Keratinocyte (primary cell): ENCODE data around the gene CDH13. TPM values are rescaled to one million over a fixed set of nuclear protein-coding genes. Genes with fewer than 3 reads are reported as not detected.

Experiments
- DNase-seq: peaks from one replicate; pipeline ENCODE4 v3.0.0-alpha.2; 2011; ENCODE audit warnings: low read depth, missing footprints, low spot score
- FAIRE-seq: peaks from 2 replicates; lab custom pipeline; 2011; peaks lifted over from hg19 to GRCh38; lab: Jason Lieb, UNC
- H2AFZ ChIP-seq: 2 replicates; pipeline ENCODE4 v1.6.0; 2012; ENCODE audit warnings: low read length, control low read depth, inconsistent platforms; ENCODE audit not compliant: control insufficient read depth
- H3K27ac ChIP-seq: 2 replicates; pipeline ENCODE4 v1.5.1; 2011; ENCODE audit warnings: low read length; ENCODE audit not compliant: control insufficient read depth, insufficient read depth
- H3K27me3 ChIP-seq: 3 replicates; pipeline ENCODE4 v1.6.0; 2011; ENCODE audit warnings: low read length; ENCODE audit not compliant: control insufficient read depth, insufficient read depth; ENCODE audit errors: extremely low read depth
- H3K36me3 ChIP-seq, 2 experiments: 2 replicates in 1 of 2; 3 replicates in 1 of 2; pipeline ENCODE4 v1.5.1; 2011; ENCODE audit warnings: low read length in 2 of 2, mild to moderate bottlenecking in 1 of 2; ENCODE audit not compliant: control insufficient read depth in 2 of 2, insufficient read depth in 2 of 2; ENCODE audit errors: extremely low read depth in 1 of 2
- H3K4me1 ChIP-seq: 3 replicates; pipeline ENCODE4 v1.5.1; 2011; ENCODE audit warnings: low read length; ENCODE audit not compliant: control insufficient read depth, insufficient read depth; ENCODE audit errors: extremely low read depth
- H3K4me2 ChIP-seq: 3 replicates; pipeline ENCODE4 v1.6.0; 2011; ENCODE audit warnings: low read depth, low read length; ENCODE audit not compliant: control insufficient read depth, insufficient read depth; ENCODE audit errors: extremely low read depth
- H3K4me3 ChIP-seq, 3 experiments: fragments of 200-600 bp in 1 of 3; sonication (generic) in 1 of 3; 2 replicates in 2 of 3; 3 replicates in 1 of 3; pipeline ENCODE4 v1.5.1; 2011 to 2016; ENCODE audit warnings: low read length in 3 of 3, mild to moderate bottlenecking in 3 of 3, control low read depth in 2 of 3, inconsistent platforms in 1 of 3, low read depth in 1 of 3, mixed read lengths in 1 of 3, mixed run types in 1 of 3, moderate library complexity in 1 of 3; ENCODE audit not compliant: control insufficient read depth in 2 of 3, insufficient read depth in 2 of 3; ENCODE audit errors: extremely low read depth in 1 of 3
- H3K79me2 ChIP-seq: 2 replicates; pipeline ENCODE4 v1.6.0; 2012; ENCODE audit warnings: low read length; ENCODE audit not compliant: control insufficient read depth, insufficient read depth
- H3K9ac ChIP-seq: 3 replicates; pipeline ENCODE4 v1.6.0; 2011; ENCODE audit warnings: low read length; ENCODE audit not compliant: control insufficient read depth, insufficient read depth; ENCODE audit errors: extremely low read depth
- H3K9me1 ChIP-seq: 3 replicates; pipeline ENCODE4 v1.6.0; 2011; ENCODE audit warnings: low read length; ENCODE audit not compliant: control insufficient read depth, insufficient read depth; ENCODE audit errors: extremely low read depth
- H3K9me3 ChIP-seq: 2 replicates; pipeline ENCODE4 v1.5.1; 2012; ENCODE audit warnings: low read depth, low read length; ENCODE audit not compliant: control insufficient read depth
- H4K20me1 ChIP-seq: 3 replicates; pipeline ENCODE4 v1.6.0; 2011; ENCODE audit warnings: low read length; ENCODE audit not compliant: control insufficient read depth, insufficient read depth; ENCODE audit errors: extremely low read depth
- EZH2 ChIP-seq: IDR thresholded peaks from one replicate; pipeline ENCODE4 v1.6.1; 2012; ENCODE audit warnings: inconsistent platforms, mild to moderate bottlenecking, low read length, moderate library complexity
- dilution Hi-C: fragments of 300-500 bp; cut with MboI; formaldehyde crosslinking; loops from one replicate; pipeline ENCODE4 v1.7.0; 2020; ENCODE audit warnings: low sequenced_read_pairs; ENCODE audit not compliant: extremely low pct_ligation_motif_present
- polyA plus RNA-seq, 5 experiments: library from polyadenylated mRNA; depleted of rRNA in 3 of 5; stranded (reverse) in 3 of 5; stranded (forward) in 1 of 5; unstranded in 1 of 5; fragments of >200 nt; gene quantifications; 1 replicate in 1 of 5; 2 replicates in 3 of 5; 3 replicates in 1 of 5; pipeline versions ENCODE4 v1.2.1 to v1.2.3, GENCODE V29; 2011 to 2012; ENCODE audit warnings: missing spikeins in 2 of 5, low read depth in 1 of 5, low replicate concordance in 1 of 5
- TF ChIP-seq, protein P1 (sequence below), 3 experiments: IDR thresholded peaks in 1 of 3; conservative IDR thresholded peaks in 1 of 3; optimal IDR thresholded peaks in 1 of 3; 2 replicates in 2 of 3; 3 replicates in 1 of 3; pipeline versions ENCODE3 to v1.5.1; 2011; ENCODE audit warnings: low read length in 3 of 3, mild to moderate bottlenecking in 3 of 3, moderate library complexity in 2 of 3, control low read depth in 1 of 3, inconsistent platforms in 1 of 3; ENCODE audit not compliant: insufficient read depth in 2 of 3; ENCODE audit errors: extremely low read depth in 1 of 3

Gene CDH13
- polyA plus RNA-seq, 1 donor (not counting 4 experiments of a cell fraction or from before 2014, with no cell fraction given): 111 TPM

DNA sequence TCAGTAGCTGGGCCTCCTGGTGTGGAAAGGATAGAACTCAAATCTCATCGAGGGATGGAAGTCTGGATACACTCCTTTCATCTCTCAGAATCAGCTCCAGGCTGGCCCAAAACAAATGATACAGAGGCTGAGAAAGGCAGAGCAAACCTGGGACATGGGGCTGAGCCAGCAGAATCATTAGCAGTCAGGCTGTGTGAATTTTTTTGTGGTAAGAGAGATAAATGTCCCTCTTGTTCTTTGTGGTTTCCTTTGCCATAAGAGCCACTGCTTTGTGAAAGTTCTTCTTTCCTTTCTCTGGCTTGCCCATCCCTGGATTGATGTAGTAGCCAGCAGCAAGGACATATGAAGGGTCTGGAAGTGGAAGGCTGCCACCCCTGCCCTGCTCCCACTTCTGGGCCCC, 146.2 kb downstream of the CDH13 start:
- H3K79me2 ChIP-seq: peaks cover 28% of the 10 kb centered on the region
- H3K4me2 ChIP-seq: no peak overlapping the region
- peaks cover 6% of the 10 kb centered on the region for H4K20me1 ChIP-seq
- FAIRE-seq: no peak
- H3K9me1 ChIP-seq: peaks cover 4% of the 10 kb centered on the region
- dilution Hi-C loops: no loop called here
- H3K9ac ChIP-seq: no peak overlapping the region
- no peaks in the 10 kb centered on the region for H3K4me1 ChIP-seq
- no peaks in the 10 kb centered on the region for H3K27me3 ChIP-seq
- TF ChIP-seq, protein P1, sequence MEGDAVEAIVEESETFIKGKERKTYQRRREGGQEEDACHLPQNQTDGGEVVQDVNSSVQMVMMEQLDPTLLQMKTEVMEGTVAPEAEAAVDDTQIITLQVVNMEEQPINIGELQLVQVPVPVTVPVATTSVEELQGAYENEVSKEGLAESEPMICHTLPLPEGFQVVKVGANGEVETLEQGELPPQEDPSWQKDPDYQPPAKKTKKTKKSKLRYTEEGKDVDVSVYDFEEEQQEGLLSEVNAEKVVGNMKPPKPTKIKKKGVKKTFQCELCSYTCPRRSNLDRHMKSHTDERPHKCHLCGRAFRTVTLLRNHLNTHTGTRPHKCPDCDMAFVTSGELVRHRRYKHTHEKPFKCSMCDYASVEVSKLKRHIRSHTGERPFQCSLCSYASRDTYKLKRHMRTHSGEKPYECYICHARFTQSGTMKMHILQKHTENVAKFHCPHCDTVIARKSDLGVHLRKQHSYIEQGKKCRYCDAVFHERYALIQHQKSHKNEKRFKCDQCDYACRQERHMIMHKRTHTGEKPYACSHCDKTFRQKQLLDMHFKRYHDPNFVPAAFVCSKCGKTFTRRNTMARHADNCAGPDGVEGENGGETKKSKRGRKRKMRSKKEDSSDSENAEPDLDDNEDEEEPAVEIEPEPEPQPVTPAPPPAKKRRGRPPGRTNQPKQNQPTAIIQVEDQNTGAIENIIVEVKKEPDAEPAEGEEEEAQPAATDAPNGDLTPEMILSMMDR (optimal IDR thresholded peaks at IDR 0.05 in 1 of 3, IDR thresholded peaks at IDR 0.05 in 1 of 3, conservative IDR thresholded peaks at IDR 0.05 in 1 of 3; ENCODE audit: extremely low read depth in 1 of 3, insufficient read depth in 2 of 3, low read length in 3 of 3): no peak
- no peak for TF ChIP-seq EZH2
- H3K36me3 ChIP-seq: peaks cover 3 to 5% of the 10 kb centered on the region in 2 experiments
- H3K4me3 ChIP-seq: no peak overlapping the region
- no peak overlapping the region for H3K27ac ChIP-seq
- no peak overlapping the region for H2AFZ ChIP-seq
- H3K9me3 ChIP-seq: no peaks in the 10 kb centered on the region
- no peak for DNase-seq

DNA sequence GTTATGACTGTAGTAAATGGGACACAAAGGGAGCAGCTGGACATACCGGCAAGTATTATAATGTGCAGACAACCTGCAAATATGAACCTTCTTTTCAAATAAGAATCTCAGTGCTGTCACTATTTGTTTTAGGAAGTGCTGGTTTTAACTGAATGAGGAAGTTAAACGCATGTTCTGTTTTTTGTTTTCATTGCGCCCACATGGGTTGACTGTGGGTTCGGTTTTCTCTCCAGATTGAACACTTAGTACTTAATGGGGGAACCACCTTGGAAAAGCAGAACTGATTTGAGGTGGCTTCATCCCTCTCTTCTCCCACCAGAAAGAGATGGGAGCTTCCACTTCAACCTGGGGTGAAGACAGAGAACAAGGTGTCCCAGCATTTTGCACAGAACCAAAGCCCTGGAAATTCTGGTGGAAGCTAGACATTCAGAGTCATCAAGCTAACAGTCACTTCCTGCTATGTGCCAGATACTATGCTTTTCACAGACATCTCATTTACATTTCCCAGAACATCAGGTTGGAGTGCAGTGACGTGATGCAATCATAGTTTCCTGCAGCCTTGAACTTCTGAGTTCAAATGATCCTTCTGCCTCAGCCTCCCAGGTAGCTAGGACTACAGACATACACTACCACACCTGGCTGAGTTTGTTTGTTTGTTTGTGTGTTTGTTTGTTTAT, 149.8 kb downstream of the CDH13 start:
- FAIRE-seq: no peak

More for the DNA sequence above, 149.8 kb downstream of the CDH13 start:
- peaks cover 6% of the 10 kb centered on the region for H4K20me1 ChIP-seq
- no peak overlapping the region for H3K9ac ChIP-seq
- no peak overlapping the region for H3K27ac ChIP-seq
- no peak overlapping the region for H3K4me2 ChIP-seq
- peaks cover 4% of the 10 kb centered on the region for H3K9me1 ChIP-seq
- H3K4me1 ChIP-seq: no peaks in the 10 kb centered on the region
- dilution Hi-C loops: no loop called here
- H3K36me3 ChIP-seq: peaks cover 1 to 5% of the 10 kb centered on the region in 2 experiments
- H3K9me3 ChIP-seq: no peaks in the 10 kb centered on the region
- TF ChIP-seq, protein P1 (optimal IDR thresholded peaks at IDR 0.05 in 1 of 3, IDR thresholded peaks at IDR 0.05 in 1 of 3, conservative IDR thresholded peaks at IDR 0.05 in 1 of 3; ENCODE audit: extremely low read depth in 1 of 3, insufficient read depth in 2 of 3, low read length in 3 of 3): no peak
- no peak for TF ChIP-seq EZH2
- peaks cover 23% of the 10 kb centered on the region for H3K79me2 ChIP-seq
- H3K4me3 ChIP-seq: no peak overlapping the region
- no peaks in the 10 kb centered on the region for H3K27me3 ChIP-seq
- H2AFZ ChIP-seq: no peak overlapping the region
- no peak for DNase-seq
